ENCODE results near the gene GDF15. TPM values are rescaled to one million over a fixed set of nuclear protein-coding genes. Genes with fewer than 3 reads are reported as not detected.

The GDF15 gene
- total RNA-seq, 5 donors from 2014 or later (not counting 1 experiment from before 2014, with no cell fraction given) = 1.5 to 1.7 (median 1.5) TPM; not detected in 2

DNA sequence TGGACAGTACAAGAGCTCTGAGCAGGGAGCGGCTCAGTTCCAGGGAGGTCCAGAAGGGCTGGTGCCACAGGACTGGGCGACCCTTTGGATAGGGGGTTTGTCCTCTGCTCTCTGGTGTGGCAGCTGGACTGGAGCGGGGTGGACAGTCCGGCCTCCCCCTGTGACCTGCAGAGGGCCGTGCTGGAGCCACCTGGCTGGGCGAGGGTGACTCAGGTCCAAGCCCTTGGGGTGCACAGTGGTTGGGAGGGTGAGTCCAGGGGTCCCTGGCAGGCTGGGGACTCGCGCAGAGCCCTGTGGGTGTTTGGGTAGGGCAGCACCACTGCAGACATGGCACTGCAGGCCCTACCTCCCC, 40.4 kb downstream of the GDF15 start:
- no peaks in the 10 kb centered on the region for H3K27me3 ChIP-seq (replicated peaks in 1 of 2; ENCODE audit: control insufficient read depth in 2 of 2, extremely low read depth in 1 of 2, insufficient read depth in 2 of 2, low read length in 1 of 2)
- ATAC-seq (replicated peaks in 1 of 4) = no peak
- H3K4me3 ChIP-seq (ENCODE audit: control insufficient read depth in 1 of 2, extremely low read depth in 1 of 2, low read length in 1 of 2) = no peak overlapping the region
- H3K36me3 ChIP-seq (ENCODE audit: control insufficient read depth in 2 of 2, extremely low read depth in 1 of 2, insufficient read depth in 1 of 2, low read length in 1 of 2) = peaks cover 0 to 6% of the 10 kb centered on the region in 2 donors
- ChIA-PET POLR2A (no interaction called here), CTCF (no interaction called here)
- DNase-seq = no peak
- no peaks in the 10 kb centered on the region for H3K9me3 Mint-ChIP-seq
- 92% methylated on average over 4 of the region's 8 CpGs for WGBS (ENCODE audit: insufficient coverage)
- no peaks in the 10 kb centered on the region for H3K9me3 ChIP-seq
- peak overlapping the region; percentile 88 for H3K27ac ChIP-seq (ENCODE audit: low read length)
- no peak overlapping the region for H3K4me3 Mint-ChIP-seq
- H3K27me3 Mint-ChIP-seq = no peaks in the 10 kb centered on the region
- peaks cover 31 to 97% of the 10 kb centered on the region in 2 experiments for H3K4me1 ChIP-seq (ENCODE audit: control insufficient read depth in 1 of 2, extremely low read depth in 1 of 2, insufficient read depth in 2 of 2, low read length in 2 of 2)
- H3K4me1 Mint-ChIP-seq = peaks cover 34 to 64% (median 45%) of the 10 kb centered on the region in 3 donors
- H3K36me3 Mint-ChIP-seq = no peaks in the 10 kb centered on the region
- no peak overlapping the region for H3K27ac Mint-ChIP-seq

DNA sequence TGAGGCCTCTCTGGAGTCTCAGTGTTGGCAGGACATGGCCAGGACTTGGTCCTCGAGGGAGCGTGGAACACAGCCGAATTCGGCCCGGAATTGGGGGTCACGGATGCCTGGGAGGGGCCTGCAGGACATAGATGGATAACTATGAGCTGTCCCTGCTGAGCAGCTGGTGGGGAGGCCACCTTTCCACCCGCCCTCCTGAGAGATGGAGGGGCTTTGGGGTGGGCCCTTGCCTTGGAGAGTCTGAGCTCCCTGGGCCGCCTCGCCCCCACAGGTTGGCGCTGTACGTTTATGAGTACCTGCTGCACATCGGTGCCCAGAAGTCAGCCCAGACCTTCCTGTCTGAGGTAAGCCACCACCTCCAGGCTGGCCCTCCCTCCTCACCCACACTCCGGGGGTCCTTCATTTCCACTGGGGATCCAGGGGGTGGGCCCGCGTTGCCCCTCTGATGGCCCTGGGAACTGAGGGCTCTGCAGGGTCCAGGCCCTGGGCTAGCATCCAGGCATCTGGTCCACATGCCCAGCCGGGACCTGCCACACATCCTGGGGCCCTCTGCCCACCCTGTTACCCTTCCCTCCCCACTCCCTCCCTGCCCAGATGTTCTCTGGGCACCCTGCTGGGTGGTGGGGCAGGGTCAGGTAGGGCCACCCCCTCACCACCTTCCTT, 41.3 kb downstream of the GDF15 start:
- no peaks in the 10 kb centered on the region for H3K9me3 ChIP-seq
- Mint-ChIP-seq H3K9me3 (no peaks in the 10 kb centered on the region), H3K4me3 (no peak overlapping the region), H3K36me3 (no peaks in the 10 kb centered on the region), H3K4me1 (peaks cover 26 to 58% (median 39%) of the 10 kb centered on the region in 3 donors), H3K27ac (peak overlapping the region; percentile 4 to 39), H3K27me3 (no peaks in the 10 kb centered on the region)
- CTCF ChIA-PET = no interaction called here
- ATAC-seq (replicated peaks in 1 of 4) (no peak), DNase-seq (no peak)
- peaks cover 0 to 9% of the 10 kb centered on the region in 2 donors for H3K36me3 ChIP-seq (ENCODE audit: control insufficient read depth in 2 of 2, extremely low read depth in 1 of 2, insufficient read depth in 1 of 2, low read length in 1 of 2)
- peaks cover 29 to 97% of the 10 kb centered on the region in 2 experiments for H3K4me1 ChIP-seq (ENCODE audit: control insufficient read depth in 1 of 2, extremely low read depth in 1 of 2, insufficient read depth in 2 of 2, low read length in 2 of 2)
- no peaks in the 10 kb centered on the region for H3K27me3 ChIP-seq (replicated peaks in 1 of 2; ENCODE audit: control insufficient read depth in 2 of 2, extremely low read depth in 1 of 2, insufficient read depth in 2 of 2, low read length in 1 of 2)
- 93% methylated on average over 12 of the region's 16 CpGs for WGBS (ENCODE audit: insufficient coverage)
- POLR2A ChIA-PET = no interaction called here
- H3K27ac ChIP-seq (ENCODE audit: low read length) = peak overlapping the region; percentile 88
- H3K4me3 ChIP-seq (ENCODE audit: control insufficient read depth in 1 of 2, extremely low read depth in 1 of 2, low read length in 1 of 2) = no peak overlapping the region

- H3K27ac Mint-ChIP-seq = no peak overlapping the region
- no peaks in the 10 kb centered on the region for H3K36me3 Mint-ChIP-seq
- H3K9me3 ChIP-seq = no peaks in the 10 kb centered on the region
- DNase-seq = no peak
- no peaks in the 10 kb centered on the region for H3K27me3 Mint-ChIP-seq
- H3K27ac ChIP-seq (ENCODE audit: low read length) = peak overlapping the region; percentile 88
- peaks cover 23 to 55% (median 35%) of the 10 kb centered on the region in 3 donors for H3K4me1 Mint-ChIP-seq
- H3K4me3 Mint-ChIP-seq = no peak overlapping the region
- ChIA-PET POLR2A (no interaction called here), CTCF (interaction anchor here in 1 of 2 donors (0.6 kb wide), 1 partner anchor 218 kb away, joined by 4 read pairs; no protein-coding TSS in a partner anchor)
- no peak for ATAC-seq (replicated peaks in 1 of 4)
- no peaks in the 10 kb centered on the region for H3K9me3 Mint-ChIP-seq
- H3K4me1 ChIP-seq (ENCODE audit: control insufficient read depth in 1 of 2, extremely low read depth in 1 of 2, insufficient read depth in 2 of 2, low read length in 2 of 2) = peaks cover 24 to 97% of the 10 kb centered on the region in 2 experiments
- no peaks in the 10 kb centered on the region for H3K27me3 ChIP-seq (replicated peaks in 1 of 2; ENCODE audit: control insufficient read depth in 2 of 2, extremely low read depth in 1 of 2, insufficient read depth in 2 of 2, low read length in 1 of 2)
- H3K4me3 ChIP-seq (ENCODE audit: control insufficient read depth in 1 of 2, extremely low read depth in 1 of 2, low read length in 1 of 2) = no peak overlapping the region
- H3K36me3 ChIP-seq (ENCODE audit: control insufficient read depth in 2 of 2, extremely low read depth in 1 of 2, insufficient read depth in 1 of 2, low read length in 1 of 2) = peaks cover 0 to 9% of the 10 kb centered on the region in 2 donors
- 93% methylated on average over 6 of the region's 12 CpGs for WGBS (ENCODE audit: insufficient coverage)
Observed at GRCh38 chr19:18427743-18428113, 41.8 kb downstream of the GDF15 start.

- H3K9me3 Mint-ChIP-seq = no peaks in the 10 kb centered on the region
- Histone ChIP-seq H3K9me3 (no peaks in the 10 kb centered on the region), H3K36me3 (ENCODE audit: control insufficient read depth in 2 of 2, extremely low read depth in 1 of 2, insufficient read depth in 1 of 2, low read length in 1 of 2) (peaks cover 0 to 11% of the 10 kb centered on the region in 2 donors), H3K27ac (ENCODE audit: low read length) (peak overlapping the region; percentile 88), H3K4me3 (ENCODE audit: control insufficient read depth in 1 of 2, extremely low read depth in 1 of 2, low read length in 1 of 2) (peak overlapping the region in 1 of 2 donors; percentile 47), H3K4me1 (ENCODE audit: control insufficient read depth in 1 of 2, extremely low read depth in 1 of 2, insufficient read depth in 2 of 2, low read length in 2 of 2) (peaks cover 21 to 97% of the 10 kb centered on the region in 2 experiments), H3K27me3 (replicated peaks in 1 of 2; ENCODE audit: control insufficient read depth in 2 of 2, extremely low read depth in 1 of 2, insufficient read depth in 2 of 2, low read length in 1 of 2) (no peaks in the 10 kb centered on the region)
- no peak for DNase-seq
- no peak for ATAC-seq (replicated peaks in 1 of 4)
- peaks cover 20 to 51% (median 31%) of the 10 kb centered on the region in 3 donors for H3K4me1 Mint-ChIP-seq
- peak overlapping the region in 2 of 3 donors; percentile 41 to 65 for H3K4me3 Mint-ChIP-seq
- CTCF ChIA-PET = interaction anchor here in 1 of 2 donors (0.6 to 0.7 kb wide), 3 partner anchors 8 to 219 kb away, joined by 3 to 4 read pairs (median 3); no protein-coding TSS in a partner anchor
- peak overlapping the region in 1 of 2 donors; percentile 49 for H3K27ac Mint-ChIP-seq
- no peaks in the 10 kb centered on the region for H3K27me3 Mint-ChIP-seq
- POLR2A ChIA-PET = interaction anchor here in 1 of 2 donors (0.7 to 0.8 kb wide), 2 partner anchors 8 to 11 kb away, joined by 4 to 18 read pairs; no protein-coding TSS in a partner anchor
- 64% methylated on average over 5 of the region's 17 CpGs for WGBS (ENCODE audit: insufficient coverage)
- H3K36me3 Mint-ChIP-seq = no peaks in the 10 kb centered on the region
Observed at GRCh38 chr19:18428173-18428786, 42.3 kb downstream of the GDF15 start.

DNA sequence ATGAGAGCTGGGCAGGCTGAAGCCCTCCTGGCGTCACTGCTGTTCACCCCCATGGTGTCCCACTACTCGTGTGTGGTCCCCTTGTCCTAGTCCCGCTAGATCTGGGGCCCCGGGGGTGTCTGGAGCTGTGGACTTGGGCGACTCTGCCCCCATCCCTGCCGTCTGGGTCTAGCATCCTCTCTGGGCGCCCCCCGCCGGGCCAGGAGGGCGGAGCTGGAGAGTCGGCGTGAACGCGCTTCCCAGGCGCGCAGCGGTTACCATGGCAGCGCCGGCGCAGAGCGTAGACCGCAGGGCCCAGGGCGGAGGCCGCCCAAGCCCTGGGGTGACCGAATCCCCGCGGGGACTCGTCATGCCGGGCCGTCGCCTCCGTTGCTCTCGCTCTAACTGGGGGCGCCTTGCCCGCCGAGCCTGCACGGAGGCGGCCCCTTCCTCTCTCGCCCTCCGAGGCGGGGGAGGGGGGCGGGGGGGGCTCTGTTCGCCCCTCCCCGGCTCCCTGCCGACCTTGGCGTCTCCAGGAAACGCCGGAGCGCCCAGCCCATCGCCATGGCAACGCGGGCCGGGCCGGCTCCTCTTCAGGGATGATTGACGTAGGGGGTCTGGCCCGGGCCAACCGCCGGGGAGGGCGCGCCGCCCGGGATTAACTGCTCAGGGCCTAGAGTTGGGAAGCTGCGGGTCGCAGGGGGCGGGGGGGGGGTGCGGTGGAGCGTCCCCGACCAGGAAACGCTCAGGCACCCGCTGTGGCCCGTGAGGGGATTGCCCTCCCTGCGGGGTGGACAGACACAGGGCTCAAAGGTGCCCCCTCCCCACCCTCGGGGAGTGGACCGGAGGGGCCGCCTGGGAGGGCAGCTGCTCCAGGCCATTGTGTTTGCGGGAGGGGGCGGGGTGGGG, 43.1 kb downstream of the GDF15 start:
- Histone ChIP-seq H3K4me1 (ENCODE audit: control insufficient read depth in 1 of 2, extremely low read depth in 1 of 2, insufficient read depth in 2 of 2, low read length in 2 of 2) (peaks cover 15 to 92% of the 10 kb centered on the region in 2 experiments), H3K27me3 (replicated peaks in 1 of 2; ENCODE audit: control insufficient read depth in 2 of 2, extremely low read depth in 1 of 2, insufficient read depth in 2 of 2, low read length in 1 of 2) (no peaks in the 10 kb centered on the region), H3K4me3 (ENCODE audit: control insufficient read depth in 1 of 2, extremely low read depth in 1 of 2, low read length in 1 of 2) (peak overlapping the region; percentile 17 to 47), H3K36me3 (ENCODE audit: control insufficient read depth in 2 of 2, extremely low read depth in 1 of 2, insufficient read depth in 1 of 2, low read length in 1 of 2) (peaks cover 0 to 11% of the 10 kb centered on the region in 2 donors), H3K9me3 (no peaks in the 10 kb centered on the region), H3K27ac (ENCODE audit: low read length) (peak overlapping the region; percentile 88)
- H3K4me3 Mint-ChIP-seq = peak overlapping the region; percentile 34 to 65 (median 64)
- no peaks in the 10 kb centered on the region for H3K27me3 Mint-ChIP-seq
- POLR2A ChIA-PET = interaction anchor here in 1 of 2 donors (0.7 to 0.8 kb wide), 2 partner anchors 9 to 12 kb away, joined by 4 to 18 read pairs; no protein-coding TSS in a partner anchor
- peak overlapping the region; percentile 19 to 64 for H3K27ac Mint-ChIP-seq
- ATAC-seq (replicated peaks in 1 of 4) (peak; percentile 79 to 83 (median 81)), DNase-seq (peak; percentile 65 to 94 (median 84))
- 2% methylated on average over 62 of the region's 77 CpGs for WGBS (ENCODE audit: insufficient coverage)
- no peaks in the 10 kb centered on the region for H3K9me3 Mint-ChIP-seq
- CTCF ChIA-PET = interaction anchor here in 1 of 2 donors (0.6 to 0.7 kb wide), 3 partner anchors 9 to 90 kb away, joined by 3 to 4 read pairs (median 3); no protein-coding TSS in a partner anchor
- no peaks in the 10 kb centered on the region for H3K36me3 Mint-ChIP-seq
- peaks cover 16 to 44% (median 25%) of the 10 kb centered on the region in 3 donors for H3K4me1 Mint-ChIP-seq

Data from T-cell (primary cell).